Measurements from ENCODE around the gene HERC6. TPM values are rescaled to one million over a fixed set of nuclear protein-coding genes. Genes with fewer than 3 reads are reported as not detected.

HERC6 gene
- total and polyA plus RNA-seq, 9 of the 15 experiments (the other 6 are each of a cell fraction or from before 2014, with no cell fraction given), result 0.01 to 0.68 (median 0.15) TPM

- TF ChIP-seq CBX1 (IDR thresholded peaks at IDR 0.05; ENCODE audit: low read depth) (no peak), KDM5B (IDR thresholded peaks at IDR 0.05; ENCODE audit: insufficient replicate concordance, low read depth, low read length) (no peak), ZSCAN29 (IDR thresholded peaks at IDR 0.05) (no peak)
These were observed 50.7 kb downstream of the HERC6 start (continued) for GRCh38 chr4:88429401-88429800.

- no peak overlapping the region for H2AFZ ChIP-seq (ENCODE audit: low read depth, low read length)
- POLR2A ChIA-PET, result no interaction called here
- H3K36me3 ChIP-seq (ENCODE audit: control insufficient read depth, insufficient read depth, low read length), result no peaks in the 10 kb centered on the region
- no peaks in the 10 kb centered on the region for H3K9me3 ChIP-seq (replicated peaks; ENCODE audit: control insufficient read depth, insufficient read depth, low read depth, low read length)
- H3K9ac ChIP-seq (ENCODE audit: insufficient read depth in 1 of 2, low read depth in 2 of 2, low read length in 2 of 2), result no peak overlapping the region
- intact Hi-C loops (cut with micrococcal nuclease) (no loop called here), in situ Hi-C loops (cut with MboI) (no loop called here)
- no peaks in the 10 kb centered on the region for H4K20me1 ChIP-seq (replicated peaks; ENCODE audit: control insufficient read depth, insufficient read depth, low read length)
- CTCF ChIA-PET (ENCODE audit: low intra/inter-chr PET ratio), result interaction anchor here (0.5 kb wide), 1 partner anchor 24 kb away, joined by 3 read pairs; no protein-coding TSS in a partner anchor
- peak; percentile 23 for FAIRE-seq
- no peak overlapping the region for H3K4me3 ChIP-seq
- WGBS (ENCODE audit: insufficient coverage, low coverage, missing lambda C conversion rate), result 0% methylated on average over 1 of the region's 1 CpG
- no peak overlapping the region for H3K4me2 ChIP-seq (ENCODE audit: insufficient read depth, low read length)
- no peaks in the 10 kb centered on the region for H3K79me2 ChIP-seq (ENCODE audit: control insufficient read depth, insufficient read depth, low read length)
- H3K4me1 ChIP-seq (replicated peaks in 1 of 2; ENCODE audit: control insufficient read depth in 2 of 2, insufficient read depth in 2 of 2, low read length in 2 of 2), result no peaks in the 10 kb centered on the region
- no peaks in the 10 kb centered on the region for H3K27me3 ChIP-seq (ENCODE audit: control insufficient read depth in 2 of 2, insufficient read depth in 2 of 2, low read length in 2 of 2)
- TF ChIP-seq GABPA (tag; conservative IDR thresholded peaks at IDR 0.05; ENCODE audit: low read depth) (no peak), ILF3 (IDR thresholded peaks at IDR 0.05; ENCODE audit: borderline replicate concordance) (no peak), SMARCE1 (IDR thresholded peaks at IDR 0.05) (no peak), KLF13 (tag; IDR thresholded peaks at IDR 0.05; ENCODE audit: borderline replicate concordance, low read depth) (no peak), ELF1 (tag; IDR thresholded peaks at IDR 0.05) (no peak), MTA3 (IDR thresholded peaks at IDR 0.05; ENCODE audit: borderline replicate concordance) (no peak)
- BruUV-seq (replicated peaks), result no TSS peak
- ATAC-seq, result no peak
- no peak for DNase-seq (ENCODE audit: extremely low read depth in 1 of 4, low spot score in 3 of 4)
- no peak overlapping the region for H3K27ac ChIP-seq (ENCODE audit: extremely low read depth, low read depth, low read length)
- H3K9me1 ChIP-seq (ENCODE audit: control insufficient read depth, insufficient read depth, low read length), result no peaks in the 10 kb centered on the region
These were observed 57.5 kb downstream of the HERC6 start for GRCh38 chr4:88435987-88436693.
